GM23338 (cell line): ENCODE results near the gene ARSB. TPM values are rescaled to one million over a fixed set of nuclear protein-coding genes. Genes with fewer than 3 reads are reported as not detected.
A peak's percentile ranks its signal among the peaks of the same experiment; 100 is the strongest.

ENCODE experiments used
- ATAC-seq: fragments of 200-7000 bp; cut with Tn5 transposase; 3 replicates; pipeline ENCODE4 v1.9.1; 2020
- DNase-seq: peaks from one replicate; pipeline ENCODE4 v3.0.0-alpha.2; 2015; ENCODE audit warnings: low spot score
- H2AFZ ChIP-seq: fragments of 200-600 bp; sonication (generic); 2 replicates; pipeline ENCODE4 v1.8.0; 2016; ENCODE audit warnings: antibody characterized with exemption, mild to moderate bottlenecking, moderate library complexity
- H3F3A ChIP-seq: fragments of 200-600 bp; sonication (generic); replicated peaks from 2 replicates; pipeline ENCODE4 v1.8.0; 2017; ENCODE audit warnings: antibody characterized with exemption, mixed run types, low read depth
- H3K27ac ChIP-seq: fragments of 200-600 bp; sonication (generic); 2 replicates; pipeline ENCODE4 v1.6.1; 2016; ENCODE audit warnings: low read depth
- H3K27me3 ChIP-seq: fragments of 200-600 bp; sonication (generic); 2 replicates; pipeline ENCODE4 v1.8.0; 2016; ENCODE audit warnings: mild to moderate bottlenecking, mixed run types, moderate library complexity; ENCODE audit not compliant: insufficient read depth
- H3K36me3 ChIP-seq: fragments of 200-600 bp; sonication (generic); 2 replicates; pipeline ENCODE4 v1.8.0; 2016; ENCODE audit warnings: mild to moderate bottlenecking; ENCODE audit not compliant: insufficient read depth
- H3K4me1 ChIP-seq: fragments of 200-600 bp; sonication (generic); 2 replicates; pipeline ENCODE4 v1.8.0; 2016; ENCODE audit warnings: mild to moderate bottlenecking, moderate library complexity; ENCODE audit not compliant: insufficient read depth
- H3K4me2 ChIP-seq: fragments of 200-600 bp; sonication (generic); 2 replicates; pipeline ENCODE4 v1.7.1; 2017; ENCODE audit warnings: mixed run types
- H3K4me3 ChIP-seq: fragments of 200-600 bp; sonication (generic); 2 replicates; pipeline ENCODE4 v1.6.1; 2016; ENCODE audit warnings: mixed run types
- H3K79me2 ChIP-seq: fragments of 200-600 bp; sonication (generic); replicated peaks from 2 replicates; pipeline ENCODE4 v1.8.0; 2017; ENCODE audit warnings: mild to moderate bottlenecking; ENCODE audit not compliant: insufficient read depth
- H3K9me2 ChIP-seq: fragments of 200-600 bp; sonication (generic); 2 replicates; pipeline ENCODE4 v1.8.0; 2017; ENCODE audit not compliant: insufficient read depth
- H4K20me1 ChIP-seq: fragments of 200-600 bp; sonication (generic); replicated peaks from 2 replicates; pipeline ENCODE4 v1.8.0; 2017; ENCODE audit warnings: mild to moderate bottlenecking; ENCODE audit not compliant: insufficient read depth
- H3K27ac Mint-ChIP-seq: 2 replicates; pipeline ENCODE4 v1.8.0; 2020; ENCODE audit warnings: inconsistent platforms, mild to moderate bottlenecking, moderate library complexity, mixed read lengths
- H3K27me3 Mint-ChIP-seq: 3 replicates; pipeline ENCODE4 v1.8.0; 2022; ENCODE audit warnings: low read depth, mild to moderate bottlenecking, moderate library complexity, mixed read lengths, inconsistent platforms; ENCODE audit not compliant: insufficient read depth, poor library complexity
- H3K36me3 Mint-ChIP-seq: 3 replicates; pipeline ENCODE4 v1.8.0; 2021; ENCODE audit warnings: low read depth, mild to moderate bottlenecking, inconsistent platforms, moderate library complexity, mixed read lengths
- H3K4me1 Mint-ChIP-seq: 3 replicates; pipeline ENCODE4 v1.8.0; 2020; ENCODE audit warnings: mild to moderate bottlenecking, inconsistent platforms, mixed read lengths
- H3K4me3 Mint-ChIP-seq: 3 replicates; pipeline ENCODE4 v1.8.0; 2021; ENCODE audit warnings: moderate library complexity, mild to moderate bottlenecking, inconsistent platforms, mixed read lengths
- H3K9me3 Mint-ChIP-seq: 3 replicates; pipeline ENCODE4 v1.8.0; 2020; ENCODE audit warnings: moderate library complexity, mild to moderate bottlenecking, inconsistent platforms, mixed read lengths
- CREB1 ChIP-seq: fragments of 250-450 bp; sonication (Bioruptor Pico); IDR thresholded peaks from 2 replicates; pipeline ENCODE4 v1.5.0; 2020; ENCODE audit warnings: low read depth, mild to moderate bottlenecking, moderate library complexity
- CTCF ChIP-seq, 2 experiments: fragments of 200-600 bp in 1 of 2; sonication (generic) in 1 of 2; conservative IDR thresholded peaks; 2 replicates each; pipeline versions ENCODE4 v1.5.1 to v1.6.1; 2016 to 2017; ENCODE audit warnings: antibody characterized with exemption in 2 of 2, low read depth in 2 of 2, mild to moderate bottlenecking in 2 of 2, moderate library complexity in 1 of 2
- ETS1 ChIP-seq: IDR thresholded peaks from 2 replicates; pipeline ENCODE4 v1.6.1; 2016; ENCODE audit warnings: antibody characterized with exemption
- EZH2 ChIP-seq: fragments of 200-600 bp; sonication (generic); IDR thresholded peaks from one replicate; pipeline ENCODE4 v1.8.0; 2017; ENCODE audit warnings: antibody characterized with exemption, mild to moderate bottlenecking, low read depth; ENCODE audit not compliant: unreplicated experiment
- EZH2phosphoT487 ChIP-seq: fragments of 200-600 bp; sonication (generic); IDR thresholded peaks from one replicate; pipeline ENCODE4 v1.8.1; 2018; ENCODE audit warnings: antibody characterized with exemption; ENCODE audit not compliant: unreplicated experiment
- JUNB ChIP-seq: IDR thresholded peaks from one replicate; pipeline ENCODE4 v1.6.1; 2016; ENCODE audit warnings: antibody characterized with exemption; ENCODE audit not compliant: unreplicated experiment
- NANOG ChIP-seq: IDR thresholded peaks from 2 replicates; pipeline ENCODE4 v1.6.1; 2016; ENCODE audit warnings: antibody characterized with exemption, borderline replicate concordance
- POLR2AphosphoS5 ChIP-seq: IDR thresholded peaks from 2 replicates; pipeline ENCODE4 v1.6.1; 2016; ENCODE audit warnings: antibody characterized with exemption, low read depth
- REST ChIP-seq: IDR thresholded peaks from one replicate; pipeline ENCODE4 v1.6.1; 2018; ENCODE audit warnings: antibody characterized with exemption; ENCODE audit not compliant: unreplicated experiment
- STAT1 ChIP-seq: IDR thresholded peaks from one replicate; pipeline ENCODE4 v1.6.1; 2016; ENCODE audit warnings: antibody characterized with exemption; ENCODE audit not compliant: unreplicated experiment
- ZNF114 ChIP-seq: fragments of 250-450 bp; sonication (Bioruptor Pico); IDR thresholded peaks from 2 replicates; pipeline ENCODE4 v1.5.0; 2020; ENCODE audit warnings: mild to moderate bottlenecking, moderate library complexity
- ZNF331 ChIP-seq: fragments of 250-450 bp; sonication (Bioruptor Pico); IDR thresholded peaks from 2 replicates; pipeline ENCODE4 v1.5.0; 2020; ENCODE audit warnings: low read depth, mild to moderate bottlenecking, moderate library complexity
- polyA plus RNA-seq: library from polyadenylated mRNA; unstranded; fragments of >200 nt; fragmentation: Nextera tagmentation; extraction: Ambion mirVana; gene quantifications from 2 replicates; pipeline ENCODE4 v1.2.1, GENCODE V29; 2016
- total RNA-seq: library from RNA; depleted of rRNA; stranded (reverse); fragments of >200 nt; shearing (Covaris generic); gene quantifications from 2 replicates; pipeline ENCODE4 v1.2.3, GENCODE V29; 2014

The ARSB gene
- total and polyA plus RNA-seq, 2 experiments from 2014 or later, result 7.4 to 24.6 TPM

- peak; percentile 46 for DNase-seq
- H3K27ac Mint-ChIP-seq, result no peak overlapping the region
- 0 out of 3 replicates have a peak, but pooled peaks cover 3% of the 10 kb centered on the region for H3K9me3 Mint-ChIP-seq
- peak; percentile 69 for ATAC-seq
- no peaks in the 10 kb centered on the region for H3K4me1 ChIP-seq
- H4K20me1 ChIP-seq, result no peaks in the 10 kb centered on the region
- peaks cover 8% of the 10 kb centered on the region for H3K27me3 Mint-ChIP-seq
- no peak overlapping the region for H3K4me3 Mint-ChIP-seq
- H3K4me1 Mint-ChIP-seq, result peaks cover 10% of the 10 kb centered on the region
- H3K4me2 ChIP-seq, result no peak overlapping the region
- peaks cover 3% of the 10 kb centered on the region; the same call in 1 of the 3 replicates for H3K36me3 Mint-ChIP-seq
- H3K9me2 ChIP-seq, result peaks cover 8% of the 10 kb centered on the region; the same call in 1 of the 2 replicates
- H3K4me3 ChIP-seq, result no peak overlapping the region
- TF ChIP-seq ZNF331 (CRISPR knock-in tag) (no peak), CTCF (conservative IDR thresholded peaks at IDR 0.05; ENCODE audit: low read depth in 2 of 2) (peak; percentile 61 to 71)
- H2AFZ ChIP-seq, result no peak overlapping the region
- no peaks in the 10 kb centered on the region for H3K36me3 ChIP-seq
- H3K27me3 ChIP-seq, result no peaks in the 10 kb centered on the region
- no peak overlapping the region for H3K27ac ChIP-seq
- H3K79me2 ChIP-seq, result no peaks in the 10 kb centered on the region
- H3F3A ChIP-seq, result no peaks in the 10 kb centered on the region
Measured at GRCh38 chr5:78760770-78761169, 224.3 kb downstream of the ARSB start.

GRCh38 chr5:78760366-78760765 lies 224.7 kb downstream of the ARSB start:
- H3K4me3 ChIP-seq, result no peak overlapping the region
- no peaks in the 10 kb centered on the region for H3K36me3 ChIP-seq
- no peaks in the 10 kb centered on the region for H3F3A ChIP-seq
- H3K9me2 ChIP-seq, result peaks cover 9% of the 10 kb centered on the region; the same call in 1 of the 2 replicates
- no peak for DNase-seq
- H3K27ac Mint-ChIP-seq, result no peak overlapping the region
- no peak overlapping the region for H3K27ac ChIP-seq
- peaks cover 10% of the 10 kb centered on the region for H3K4me1 Mint-ChIP-seq
- no peak overlapping the region for H3K4me3 Mint-ChIP-seq
- H3K27me3 ChIP-seq, result no peaks in the 10 kb centered on the region
- no peaks in the 10 kb centered on the region for H3K79me2 ChIP-seq
- H3K9me3 Mint-ChIP-seq, result 0 out of 3 replicates have a peak, but pooled peaks cover 3% of the 10 kb centered on the region
- no peak overlapping the region for H3K4me2 ChIP-seq
- no peak for ATAC-seq
- H4K20me1 ChIP-seq, result no peaks in the 10 kb centered on the region
- no peak overlapping the region for H2AFZ ChIP-seq
- peaks cover 3% of the 10 kb centered on the region; the same call in 1 of the 3 replicates for H3K36me3 Mint-ChIP-seq
- no peaks in the 10 kb centered on the region for H3K4me1 ChIP-seq
- peaks cover 8% of the 10 kb centered on the region for H3K27me3 Mint-ChIP-seq
- no peak for TF ChIP-seq REST
- no peak for TF ChIP-seq CREB1 (CRISPR knock-in tag)
- TF ChIP-seq EZH2phosphoT487, result no peak
- TF ChIP-seq ETS1, result no peak
- TF ChIP-seq STAT1, result no peak
- TF ChIP-seq NANOG, result no peak
- no peak for TF ChIP-seq POLR2AphosphoS5
- TF ChIP-seq ZNF331 (CRISPR knock-in tag), result no peak
- no peak for TF ChIP-seq ZNF114 (CRISPR knock-in tag)
- no peak for TF ChIP-seq EZH2
- no peak for TF ChIP-seq JUNB
